Testis (tissue), 2 donors: Measurements from ENCODE around the gene NPC2.

Experiments
- POLR2A ChIP-seq: fragments of 450-650 bp; IDR thresholded peaks from one replicate; pipeline ENCODE4 v1.6.1; 2017; ENCODE audit warnings: antibody characterized with exemption, mild to moderate bottlenecking, moderate library complexity
- TF ChIP-seq, protein P1 (sequence below), 3 experiments: fragments of 450-650 bp in 2 of 3; fragments of 200-600 bp in 1 of 3; sonication (generic) in 1 of 3; IDR thresholded peaks; one replicate each; pipeline ENCODE4 v1.5.1; 2016 to 2019; ENCODE audit warnings: antibody characterized with exemption in 3 of 3, mild to moderate bottlenecking in 2 of 3, moderate library complexity in 1 of 3

GRCh38 chr14:74508844-74509428 lies 15.8 kb upstream of the NPC2 start:
- TF ChIP-seq, protein P1, sequence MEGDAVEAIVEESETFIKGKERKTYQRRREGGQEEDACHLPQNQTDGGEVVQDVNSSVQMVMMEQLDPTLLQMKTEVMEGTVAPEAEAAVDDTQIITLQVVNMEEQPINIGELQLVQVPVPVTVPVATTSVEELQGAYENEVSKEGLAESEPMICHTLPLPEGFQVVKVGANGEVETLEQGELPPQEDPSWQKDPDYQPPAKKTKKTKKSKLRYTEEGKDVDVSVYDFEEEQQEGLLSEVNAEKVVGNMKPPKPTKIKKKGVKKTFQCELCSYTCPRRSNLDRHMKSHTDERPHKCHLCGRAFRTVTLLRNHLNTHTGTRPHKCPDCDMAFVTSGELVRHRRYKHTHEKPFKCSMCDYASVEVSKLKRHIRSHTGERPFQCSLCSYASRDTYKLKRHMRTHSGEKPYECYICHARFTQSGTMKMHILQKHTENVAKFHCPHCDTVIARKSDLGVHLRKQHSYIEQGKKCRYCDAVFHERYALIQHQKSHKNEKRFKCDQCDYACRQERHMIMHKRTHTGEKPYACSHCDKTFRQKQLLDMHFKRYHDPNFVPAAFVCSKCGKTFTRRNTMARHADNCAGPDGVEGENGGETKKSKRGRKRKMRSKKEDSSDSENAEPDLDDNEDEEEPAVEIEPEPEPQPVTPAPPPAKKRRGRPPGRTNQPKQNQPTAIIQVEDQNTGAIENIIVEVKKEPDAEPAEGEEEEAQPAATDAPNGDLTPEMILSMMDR (IDR thresholded peaks at IDR 0.05) = no peak
- no peak for TF ChIP-seq POLR2A
